Lower leg skin (tissue), 3 donors: ENCODE measurements around the gene ZBTB21.

ENCODE experiments used
- CTCF ChIP-seq, 3 donors: fragments of 450-650 bp; IDR thresholded peaks; one replicate each; pipeline ENCODE4 v1.5.1; 2016; ENCODE audit warnings: antibody characterized with exemption in 3 of 3, mild to moderate bottlenecking in 3 of 3, moderate library complexity in 2 of 3
- POLR2A ChIP-seq, 2 donors: fragments of 450-650 bp; IDR thresholded peaks; one replicate each; pipeline ENCODE4 v1.6.1; 2016 to 2017; ENCODE audit warnings: antibody characterized with exemption in 2 of 2, mild to moderate bottlenecking in 1 of 2, moderate library complexity in 1 of 2

DNA sequence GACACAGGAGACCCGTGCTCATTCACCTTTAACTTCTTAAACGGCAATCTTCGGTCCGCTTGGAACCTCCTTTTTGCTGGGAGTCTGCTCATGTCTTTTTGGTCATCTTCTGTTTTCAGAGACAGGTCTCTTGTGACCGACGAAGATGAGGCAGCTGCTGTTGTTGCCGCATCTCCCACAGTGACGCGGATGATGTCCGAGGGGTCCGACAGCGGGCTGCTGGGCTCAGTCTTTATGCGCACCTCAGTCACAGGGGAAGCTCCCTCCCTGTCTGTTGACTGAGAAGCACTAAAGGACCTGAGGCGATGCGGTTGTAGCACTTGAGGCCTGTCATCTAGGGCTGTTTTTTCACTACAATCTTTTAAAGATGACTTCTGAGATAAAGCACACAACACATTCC lies 17.6 kb downstream of the ZBTB21 start:
- TF ChIP-seq CTCF (IDR thresholded peaks at IDR 0.05) (no peak), POLR2A (IDR thresholded peaks at IDR 0.05) (no peak)
